Panc1 (cell line): ENCODE measurements around the gene IAH1. TPM values are rescaled to one million over a fixed set of nuclear protein-coding genes. Genes with fewer than 3 reads are reported as not detected.

Experiments
- ATAC-seq: fragments of 200-7000 bp; cut with Tn5 transposase; 2 replicates; pipeline ENCODE4 v1.9.1; 2020; ENCODE audit warnings: mild to moderate bottlenecking, moderate library complexity
- BruUV-seq: library from RNA; stranded (reverse); fragments of 400-500 nt; replicated peaks from 2 replicates; lab custom pipeline; 2021; lab: Mats Ljungman, UMichigan
- CTCF ChIA-PET: fragments of 300-600 bp; sonication (Branson Sonifier 250); formaldehyde crosslinking; loops from one replicate; lab custom pipeline; 2022; ENCODE audit warnings: antibody characterized with exemption; lab: Charles Lee
- POLR2A ChIA-PET: fragments of 300-600 bp; sonication (Branson Sonifier 250); formaldehyde crosslinking; loops from one replicate; lab custom pipeline; 2022; ENCODE audit warnings: antibody characterized with exemption; lab: Charles Lee
- DNase-seq: peaks from one replicate; pipeline ENCODE4 v3.0.0-alpha.2; 2010; ENCODE audit warnings: low read depth, low spot score
- H3K27ac ChIP-seq: 2 replicates; pipeline ENCODE4 v1.5.1; 2011; ENCODE audit warnings: mild to moderate bottlenecking, low read length, inconsistent platforms
- H3K27me3 ChIP-seq: fragments of 200-500 bp; sonication (Bioruptor generic); 2 replicates; pipeline ENCODE4 v1.6.0; 2014; ENCODE audit warnings: low read length, inconsistent platforms; ENCODE audit not compliant: control insufficient read depth, insufficient read depth
- H3K36me3 ChIP-seq: fragments of 200-500 bp; sonication (Bioruptor generic); 2 replicates; pipeline ENCODE4 v1.5.1; 2014; ENCODE audit warnings: inconsistent platforms, mild to moderate bottlenecking, low read length, moderate library complexity; ENCODE audit not compliant: control insufficient read depth, insufficient read depth
- H3K4me1 ChIP-seq: 2 replicates; pipeline ENCODE4 v1.5.1; 2011; ENCODE audit warnings: inconsistent platforms, mild to moderate bottlenecking, low read length, moderate library complexity; ENCODE audit not compliant: control insufficient read depth, insufficient read depth
- H3K4me3 ChIP-seq, 2 experiments: 2 replicates each; pipeline ENCODE4 v1.5.1; 2011 to 2012; ENCODE audit warnings: low read depth in 2 of 2, low read length in 2 of 2, mild to moderate bottlenecking in 2 of 2, inconsistent platforms in 1 of 2, moderate library complexity in 1 of 2
- H3K9me3 ChIP-seq: fragments of 200-500 bp; sonication (Bioruptor generic); 2 replicates; pipeline ENCODE4 v1.5.1; 2014; ENCODE audit warnings: low read depth, mild to moderate bottlenecking, inconsistent platforms, low read length, moderate library complexity; ENCODE audit not compliant: control insufficient read depth, insufficient read depth
- CTCF ChIP-seq: fragments of 450-650 bp; IDR thresholded peaks from 2 replicates; pipeline ENCODE4 v1.5.1; 2017; ENCODE audit warnings: mild to moderate bottlenecking
- POLR2AphosphoS5 ChIP-seq: IDR thresholded peaks from 2 replicates; pipeline ENCODE4 v1.6.1; 2012; ENCODE audit warnings: mild to moderate bottlenecking, low read depth, low read length, moderate library complexity
- SIN3A ChIP-seq: IDR thresholded peaks from 2 replicates; pipeline ENCODE4 v1.6.1; 2012; ENCODE audit warnings: low read depth, mild to moderate bottlenecking, low read length, moderate library complexity, borderline replicate concordance; ENCODE audit not compliant: insufficient read depth
- TCF7L2 ChIP-seq: IDR thresholded peaks from 2 replicates; pipeline ENCODE4 v1.6.1; 2011; ENCODE audit warnings: mild to moderate bottlenecking, low read depth, low read length, inconsistent platforms
- in situ Hi-C: cut with HindIII; loops from 2 replicates; pipeline ENCODE4 v1.10.0; 2016; ENCODE audit warnings: low sequenced_read_pairs, low pct_unique_long_range_greater_than_20kb
- intact Hi-C: fragments of 100-400 bp; cut with micrococcal nuclease; formaldehyde crosslinking; loops from one replicate; pipeline ENCODE4 v1.10.0; 2022; ENCODE audit not compliant: unreplicated experiment
- total RNA-seq: library from RNA; stranded (reverse); gene quantifications from one replicate; pipeline ENCODE4 v1.2.1, GENCODE V29; 2021; ENCODE audit not compliant: unreplicated experiment
- TF ChIP-seq, protein P1 (sequence below), 2 experiments: IDR thresholded peaks; 2 replicates each; pipeline ENCODE4 v1.6.1; 2011 to 2012; ENCODE audit warnings: low read depth in 2 of 2, control low read depth in 1 of 2, low read length in 1 of 2, mild to moderate bottlenecking in 1 of 2, moderate library complexity in 1 of 2; ENCODE audit not compliant: insufficient read depth in 1 of 2

IAH1 gene
- total RNA-seq, 1 experiment from 2014 or later: 72.2 TPM

DNA sequence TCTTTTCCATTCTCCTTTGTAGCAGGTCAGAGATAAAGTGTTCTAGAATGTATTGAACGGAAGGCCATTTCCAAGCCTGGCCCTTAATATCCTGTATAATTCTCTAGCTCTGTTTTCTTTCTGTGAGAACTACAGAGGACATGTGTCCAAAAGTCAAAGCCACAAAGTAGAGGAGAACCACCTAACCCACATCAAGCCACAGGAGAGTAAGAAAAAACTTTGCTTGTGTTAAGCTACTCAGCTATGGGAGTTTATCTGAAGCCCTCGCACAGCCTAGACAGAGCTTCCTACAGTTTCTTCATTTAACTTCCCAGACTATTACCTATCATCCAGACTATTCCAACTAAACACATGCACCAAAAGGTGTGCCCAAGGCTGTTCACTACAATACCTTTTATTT, 59.3 kb downstream of the IAH1 start:
- DNase-seq: no peak
- no peak; the same call in 1 of the 2 replicates for ATAC-seq
- Histone ChIP-seq H3K36me3 (peaks cover 8% of the 10 kb centered on the region), H3K27ac (no peak overlapping the region), H3K4me1 (no peaks in the 10 kb centered on the region), H3K9me3 (no peaks in the 10 kb centered on the region), H3K27me3 (no peaks in the 10 kb centered on the region), H3K4me3 (no peak overlapping the region)
- in situ Hi-C loops: no loop called here
- intact Hi-C loops: no loop called here
- ChIA-PET CTCF (interaction anchor here (0.7 kb wide), 1 partner anchor 148 kb away, joined by 3 read pairs; no protein-coding TSS in a partner anchor), POLR2A (no interaction called here)
- BruUV-seq: no TSS peak
- TF ChIP-seq CTCF: no peak
- no peak for TF ChIP-seq POLR2AphosphoS5
- TF ChIP-seq, protein P1, sequence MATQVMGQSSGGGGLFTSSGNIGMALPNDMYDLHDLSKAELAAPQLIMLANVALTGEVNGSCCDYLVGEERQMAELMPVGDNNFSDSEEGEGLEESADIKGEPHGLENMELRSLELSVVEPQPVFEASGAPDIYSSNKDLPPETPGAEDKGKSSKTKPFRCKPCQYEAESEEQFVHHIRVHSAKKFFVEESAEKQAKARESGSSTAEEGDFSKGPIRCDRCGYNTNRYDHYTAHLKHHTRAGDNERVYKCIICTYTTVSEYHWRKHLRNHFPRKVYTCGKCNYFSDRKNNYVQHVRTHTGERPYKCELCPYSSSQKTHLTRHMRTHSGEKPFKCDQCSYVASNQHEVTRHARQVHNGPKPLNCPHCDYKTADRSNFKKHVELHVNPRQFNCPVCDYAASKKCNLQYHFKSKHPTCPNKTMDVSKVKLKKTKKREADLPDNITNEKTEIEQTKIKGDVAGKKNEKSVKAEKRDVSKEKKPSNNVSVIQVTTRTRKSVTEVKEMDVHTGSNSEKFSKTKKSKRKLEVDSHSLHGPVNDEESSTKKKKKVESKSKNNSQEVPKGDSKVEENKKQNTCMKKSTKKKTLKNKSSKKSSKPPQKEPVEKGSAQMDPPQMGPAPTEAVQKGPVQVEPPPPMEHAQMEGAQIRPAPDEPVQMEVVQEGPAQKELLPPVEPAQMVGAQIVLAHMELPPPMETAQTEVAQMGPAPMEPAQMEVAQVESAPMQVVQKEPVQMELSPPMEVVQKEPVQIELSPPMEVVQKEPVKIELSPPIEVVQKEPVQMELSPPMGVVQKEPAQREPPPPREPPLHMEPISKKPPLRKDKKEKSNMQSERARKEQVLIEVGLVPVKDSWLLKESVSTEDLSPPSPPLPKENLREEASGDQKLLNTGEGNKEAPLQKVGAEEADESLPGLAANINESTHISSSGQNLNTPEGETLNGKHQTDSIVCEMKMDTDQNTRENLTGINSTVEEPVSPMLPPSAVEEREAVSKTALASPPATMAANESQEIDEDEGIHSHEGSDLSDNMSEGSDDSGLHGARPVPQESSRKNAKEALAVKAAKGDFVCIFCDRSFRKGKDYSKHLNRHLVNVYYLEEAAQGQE (IDR thresholded peaks at IDR 0.05; ENCODE audit: insufficient read depth in 1 of 2, low read depth in 2 of 2, low read length in 1 of 2): no peak
- no peak for TF ChIP-seq SIN3A
- no peak for TF ChIP-seq TCF7L2

GRCh38 chr2:9535177-9535576, 60.8 kb downstream of the IAH1 start:
- H3K4me3 ChIP-seq: no peak overlapping the region
- BruUV-seq: no TSS peak
- in situ Hi-C loops: no loop called here
- TF ChIP-seq SIN3A (no peak), TCF7L2 (no peak), POLR2AphosphoS5 (no peak)
- TF ChIP-seq, protein P1 (IDR thresholded peaks at IDR 0.05; ENCODE audit: insufficient read depth in 1 of 2, low read depth in 2 of 2, low read length in 1 of 2): no peak
- H3K4me1 ChIP-seq: no peaks in the 10 kb centered on the region
- CTCF ChIA-PET: no interaction called here
- POLR2A ChIA-PET: interaction anchor here (0.6 kb wide), 1 partner anchor 26 kb away, joined by 6 read pairs; no protein-coding TSS in a partner anchor
- ATAC-seq: no peak
- H3K27me3 ChIP-seq: no peaks in the 10 kb centered on the region
- DNase-seq: no peak
- peaks cover 8% of the 10 kb centered on the region for H3K36me3 ChIP-seq
- no peaks in the 10 kb centered on the region for H3K9me3 ChIP-seq
- H3K27ac ChIP-seq: no peak overlapping the region
- intact Hi-C loops: no loop called here
